VCaP (cell line): Measurements from ENCODE around the gene AP4B1.

Experiments used
- H3K27ac ChIP-seq: fragments of 450-650 bp; 2 replicates; pipeline ENCODE4 v1.5.1; 2017
- TF ChIP-seq, protein P1 (sequence below): fragments of 450-650 bp; conservative IDR thresholded peaks from 2 replicates; pipeline ENCODE4 v1.5.1; 2017; ENCODE audit warnings: mild to moderate bottlenecking, moderate library complexity

The AP4B1 gene

GRCh38 chr1:113946112-113946511 lies 41.5 kb upstream of the AP4B1 start:
- TF ChIP-seq, protein P1, sequence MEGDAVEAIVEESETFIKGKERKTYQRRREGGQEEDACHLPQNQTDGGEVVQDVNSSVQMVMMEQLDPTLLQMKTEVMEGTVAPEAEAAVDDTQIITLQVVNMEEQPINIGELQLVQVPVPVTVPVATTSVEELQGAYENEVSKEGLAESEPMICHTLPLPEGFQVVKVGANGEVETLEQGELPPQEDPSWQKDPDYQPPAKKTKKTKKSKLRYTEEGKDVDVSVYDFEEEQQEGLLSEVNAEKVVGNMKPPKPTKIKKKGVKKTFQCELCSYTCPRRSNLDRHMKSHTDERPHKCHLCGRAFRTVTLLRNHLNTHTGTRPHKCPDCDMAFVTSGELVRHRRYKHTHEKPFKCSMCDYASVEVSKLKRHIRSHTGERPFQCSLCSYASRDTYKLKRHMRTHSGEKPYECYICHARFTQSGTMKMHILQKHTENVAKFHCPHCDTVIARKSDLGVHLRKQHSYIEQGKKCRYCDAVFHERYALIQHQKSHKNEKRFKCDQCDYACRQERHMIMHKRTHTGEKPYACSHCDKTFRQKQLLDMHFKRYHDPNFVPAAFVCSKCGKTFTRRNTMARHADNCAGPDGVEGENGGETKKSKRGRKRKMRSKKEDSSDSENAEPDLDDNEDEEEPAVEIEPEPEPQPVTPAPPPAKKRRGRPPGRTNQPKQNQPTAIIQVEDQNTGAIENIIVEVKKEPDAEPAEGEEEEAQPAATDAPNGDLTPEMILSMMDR, result no peak
- H3K27ac ChIP-seq, result no peak overlapping the region

GRCh38 chr1:113945329-113945728 lies 40.7 kb upstream of the AP4B1 start:
- TF ChIP-seq, protein P1, result no peak
- no peak overlapping the region for H3K27ac ChIP-seq

- H3K27ac ChIP-seq, result no peak overlapping the region
- TF ChIP-seq, protein P1, result no peak
These were observed 38.6 kb upstream of the AP4B1 start for GRCh38 chr1:113943028-113943811.

- TF ChIP-seq, protein P1, result no peak
- H3K27ac ChIP-seq, result no peak overlapping the region
These were observed 37.9 kb upstream of the AP4B1 start for GRCh38 chr1:113942527-113942926.

- H3K27ac ChIP-seq, result no peak overlapping the region
- TF ChIP-seq, protein P1, result no peak
These were observed 36.6 kb upstream of the AP4B1 start for GRCh38 chr1:113941245-113941559.

DNA sequence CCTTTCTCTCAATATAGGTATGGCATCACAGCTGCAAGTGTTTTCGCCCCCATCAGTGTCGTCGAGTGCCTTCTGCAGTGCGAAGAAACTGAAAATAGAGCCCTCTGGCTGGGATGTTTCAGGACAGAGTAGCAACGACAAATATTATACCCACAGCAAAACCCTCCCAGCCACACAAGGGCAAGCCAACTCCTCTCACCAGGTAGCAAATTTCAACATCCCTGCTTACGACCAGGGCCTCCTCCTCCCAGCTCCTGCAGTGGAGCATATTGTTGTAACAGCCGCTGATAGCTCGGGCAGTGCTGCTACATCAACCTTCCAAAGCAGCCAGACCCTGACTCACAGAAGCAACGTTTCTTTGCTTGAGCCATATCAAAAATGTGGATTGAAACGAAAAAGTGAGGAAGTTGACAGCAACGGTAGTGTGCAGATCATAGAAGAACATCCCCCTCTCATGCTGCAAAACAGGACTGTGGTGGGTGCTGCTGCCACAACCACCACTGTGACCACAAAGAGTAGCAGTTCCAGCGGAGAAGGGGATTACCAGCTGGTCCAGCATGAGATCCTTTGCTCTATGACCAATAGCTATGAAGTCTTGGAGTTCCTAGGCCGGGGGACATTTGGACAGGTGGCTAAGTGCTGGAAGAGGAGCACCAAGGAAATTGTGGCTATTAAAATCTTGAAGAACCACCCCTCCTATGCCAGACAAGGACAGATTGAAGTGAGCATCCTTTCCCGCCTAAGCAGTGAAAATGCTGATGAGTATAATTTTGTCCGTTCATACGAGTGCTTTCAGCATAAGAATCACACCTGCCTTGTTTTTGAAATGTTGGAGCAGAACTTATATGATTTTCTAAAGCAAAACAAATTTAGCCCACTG lies 36.0 kb upstream of the AP4B1 start:
- TF ChIP-seq, protein P1, result no peak

DNA sequence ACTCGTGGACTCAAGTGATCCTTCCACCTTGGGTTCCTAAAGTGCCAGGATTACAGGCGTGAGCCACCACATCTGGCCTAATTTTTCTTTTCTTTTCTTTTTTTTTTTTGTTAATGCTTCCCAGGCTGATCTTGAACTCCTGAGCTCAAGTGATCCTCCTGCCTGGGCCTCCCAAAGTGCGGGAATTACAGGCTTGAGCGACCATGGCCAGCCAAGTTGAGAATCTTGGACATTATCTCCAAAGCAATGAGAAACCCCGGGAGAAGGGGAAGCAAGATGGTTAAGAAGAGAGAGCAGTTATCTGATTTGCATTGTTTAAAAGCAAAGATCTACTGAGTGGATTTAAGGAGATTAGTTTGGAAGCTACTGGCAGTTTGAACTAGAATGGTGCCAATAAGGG lies 33.6 kb upstream of the AP4B1 start:
- TF ChIP-seq, protein P1, result no peak
- H3K27ac ChIP-seq, result no peak overlapping the region

More for the DNA sequence above, 36.0 kb upstream of the AP4B1 start:
- H3K27ac ChIP-seq, result no peak overlapping the region
